HG03354 (cell line): Measurements from ENCODE around the gene PRPSAP2.
"Not testable (repeated sequence)": the region's sequence is repeated elsewhere in the genome, so short reads cannot be mapped to it uniquely, and the experiment has no call there.

Experiments used
- ATAC-seq: cut with Tn5 transposase; IDR thresholded peaks from one replicate; pipeline ENCODE4 v1.9.1; 2021; ENCODE audit warnings: mild to moderate bottlenecking; ENCODE audit not compliant: unreplicated experiment, poor library complexity, severe bottlenecking

PRPSAP2 gene

GRCh38 chr17:18888766-18889290 is 30.9 kb downstream of the PRPSAP2 start:
- no peak for ATAC-seq

- ATAC-seq, result no peak
These were observed 31.7 kb downstream of the PRPSAP2 start for GRCh38 chr17:18889658-18890057.

DNA sequence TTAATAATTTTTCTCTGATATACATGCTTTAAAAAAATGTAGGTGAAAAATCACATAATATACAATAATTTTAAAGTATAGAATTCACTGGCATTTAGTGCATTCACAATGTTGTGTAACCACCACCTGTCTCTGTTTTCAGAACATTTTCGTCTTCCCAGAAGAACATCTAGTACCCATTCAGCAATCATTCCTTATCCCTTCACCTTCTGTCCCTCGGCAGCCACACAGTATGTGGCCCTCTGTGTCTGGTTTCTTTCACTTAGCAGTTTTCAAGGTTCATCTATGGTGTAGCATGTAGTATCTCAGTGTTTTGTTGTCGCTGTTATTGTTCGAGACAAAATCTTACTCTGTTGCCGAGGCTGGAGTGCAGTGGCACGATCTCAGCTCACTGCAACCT is 33.6 kb downstream of the PRPSAP2 start:
- no peak for ATAC-seq

- no peak for ATAC-seq
These were observed 38.2 kb downstream of the PRPSAP2 start for GRCh38 chr17:18896146-18896545.

- ATAC-seq, result no peak
These were observed 39.0 kb downstream of the PRPSAP2 start for GRCh38 chr17:18896947-18897346.

- ATAC-seq, result no peak
These were observed 46.6 kb downstream of the PRPSAP2 start for GRCh38 chr17:18904482-18904881.

DNA sequence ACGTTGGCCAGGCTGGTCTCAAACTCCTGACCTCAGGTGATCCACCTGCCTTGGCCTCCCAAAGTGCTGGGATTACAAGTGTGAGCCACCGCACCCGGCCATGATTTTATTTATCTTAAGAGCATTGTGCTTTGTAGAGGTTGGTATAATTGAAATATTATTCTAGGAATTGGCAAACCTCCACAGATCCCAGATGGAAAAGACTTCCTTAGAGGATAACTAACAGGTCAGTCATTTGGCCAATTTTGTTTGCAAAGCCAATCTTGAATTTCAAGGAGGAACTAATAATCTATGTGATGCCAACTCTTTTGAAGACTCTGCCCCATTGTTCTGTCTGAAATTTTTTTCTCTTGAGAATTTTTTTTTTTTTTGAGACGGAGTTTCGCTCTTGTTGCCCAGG is 47.3 kb downstream of the PRPSAP2 start:
- ATAC-seq, result no peak

- ATAC-seq, result no peak
These were observed 52.4 kb downstream of the PRPSAP2 start for GRCh38 chr17:18910326-18910725.

DNA sequence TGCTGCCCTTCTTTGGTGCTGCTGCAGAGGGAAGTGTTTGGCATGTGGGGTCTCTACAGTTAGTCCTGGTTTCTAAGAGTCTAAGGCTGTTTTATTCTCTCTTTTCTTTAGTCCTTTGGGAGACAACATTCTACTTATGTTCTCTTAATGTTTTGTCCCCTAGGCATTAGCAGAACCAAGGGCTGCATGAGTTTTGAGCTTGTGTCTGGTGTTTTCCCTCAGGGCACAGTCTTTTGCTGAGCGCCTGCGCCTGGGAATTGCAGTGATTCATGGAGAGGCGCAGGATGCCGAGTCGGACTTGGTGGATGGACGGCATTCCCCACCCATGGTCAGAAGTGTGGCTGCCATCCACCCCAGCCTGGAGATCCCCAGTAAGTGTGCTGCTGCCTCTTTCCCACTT is 53.0 kb downstream of the PRPSAP2 start:
- ATAC-seq, result no peak

DNA sequence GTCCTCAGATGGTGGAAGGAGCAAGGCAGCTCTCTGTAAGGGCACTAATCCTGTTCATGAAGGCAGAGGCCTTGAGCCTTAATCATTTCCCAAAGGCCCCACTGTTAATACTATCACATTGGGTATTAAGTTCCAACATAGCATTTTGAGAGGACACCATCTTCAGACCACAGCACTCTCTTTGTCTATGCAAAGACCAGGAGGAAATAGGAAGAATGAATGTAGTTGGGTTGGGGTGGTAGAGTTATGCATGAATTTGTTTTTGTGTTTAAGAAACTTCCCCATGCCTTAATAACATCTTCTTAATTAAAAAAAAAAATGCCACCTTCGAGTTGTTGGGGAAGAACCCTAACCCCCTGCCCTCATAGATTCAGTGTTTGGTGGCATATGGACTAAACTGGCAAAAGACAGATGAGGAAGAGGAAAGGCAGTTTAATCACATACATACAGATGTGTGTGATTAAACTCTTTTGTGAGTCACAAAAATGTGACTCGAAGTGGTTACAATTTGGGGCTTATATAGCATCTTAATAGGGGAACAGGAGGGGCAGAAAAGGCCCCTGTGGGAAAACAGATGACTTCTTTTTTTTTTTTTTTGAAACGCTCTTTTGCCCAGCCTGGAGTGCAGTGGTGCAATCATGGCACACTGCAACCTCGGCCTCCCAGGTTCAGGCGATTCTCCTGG is 59.0 kb downstream of the PRPSAP2 start:
- ATAC-seq, result no peak

- no peak for ATAC-seq
These were observed 59.6 kb downstream of the PRPSAP2 start for GRCh38 chr17:18917506-18918032.

GRCh38 chr17:18919963-18920362 is 62.0 kb downstream of the PRPSAP2 start:
- no peak for ATAC-seq

DNA sequence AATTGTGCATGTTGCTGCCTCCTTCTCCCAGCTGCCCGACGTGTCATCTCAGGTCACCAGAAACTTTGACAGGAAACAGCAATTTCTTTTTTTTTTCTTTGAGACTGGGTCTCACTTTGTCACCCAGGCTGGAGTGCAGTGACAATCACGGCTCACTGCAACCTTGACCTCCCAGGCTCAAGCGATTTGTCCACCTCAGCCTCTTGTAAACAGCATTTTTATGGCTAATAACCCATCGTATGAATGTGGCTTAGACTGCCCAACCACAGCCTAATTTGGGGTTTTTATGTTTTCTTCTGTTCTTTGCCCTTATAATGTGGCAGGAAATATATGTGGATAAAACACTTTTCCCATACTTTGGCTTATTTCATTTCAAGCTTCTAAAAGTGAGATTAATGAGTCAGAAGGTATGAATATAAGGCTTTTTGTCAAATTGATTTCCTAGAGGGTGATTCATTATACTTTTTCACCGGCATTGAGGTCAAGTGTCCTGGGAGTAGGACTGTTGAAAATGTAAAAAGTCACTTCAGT is 63.0 kb downstream of the PRPSAP2 start:
- ATAC-seq, result no peak

GRCh38 chr17:18921485-18921884 is 63.6 kb downstream of the PRPSAP2 start:
- ATAC-seq, result no peak

GRCh38 chr17:18921912-18922451 is 64.1 kb downstream of the PRPSAP2 start:
- ATAC-seq, result peak; percentile 77

DNA sequence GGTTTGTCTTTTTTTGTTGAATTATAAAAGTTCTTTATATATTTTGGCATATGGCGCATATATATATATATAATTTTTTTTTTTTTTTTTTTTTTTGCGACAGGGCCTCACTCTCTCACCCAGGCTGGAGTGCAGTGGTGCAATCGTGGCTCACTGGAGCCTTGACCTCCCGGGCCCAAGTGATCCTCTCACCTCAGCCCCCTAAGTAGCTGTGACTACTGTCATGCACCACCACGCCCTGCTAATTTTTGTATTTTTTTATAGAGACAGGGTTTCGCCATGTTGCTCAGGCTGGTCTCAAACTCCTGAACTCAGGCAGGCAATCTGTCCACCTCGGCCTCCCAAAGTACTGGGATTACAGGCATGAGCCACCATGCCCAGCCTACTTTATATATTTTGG is 64.7 kb downstream of the PRPSAP2 start:
- not testable (repeated sequence) for ATAC-seq

GRCh38 chr17:18925187-18925586 is 67.3 kb downstream of the PRPSAP2 start:
- ATAC-seq, result no peak

DNA sequence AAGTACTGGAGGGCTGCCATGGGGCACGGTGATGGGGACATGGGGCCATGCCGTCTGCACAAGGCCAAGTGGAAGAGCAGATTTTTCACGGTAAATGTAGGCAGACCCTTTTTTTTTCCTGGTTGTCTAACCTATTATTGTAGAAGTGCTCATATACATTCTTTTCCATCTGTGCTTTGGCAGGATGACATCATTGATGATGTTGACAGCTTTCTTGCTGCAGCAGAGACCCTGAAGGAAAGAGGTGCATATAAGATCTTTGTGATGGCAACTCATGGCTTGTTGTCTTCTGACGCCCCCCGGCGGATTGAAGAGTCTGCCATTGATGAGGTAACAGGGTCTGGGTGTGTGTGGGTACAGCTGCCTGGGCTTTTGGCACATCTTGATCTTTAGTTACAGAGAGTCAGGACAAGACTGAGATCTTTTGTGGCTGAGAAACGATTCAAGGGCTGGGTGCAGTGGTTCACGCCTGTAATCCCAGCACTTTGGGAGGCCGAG is 70.7 kb downstream of the PRPSAP2 start:
- ATAC-seq, result no peak

GRCh38 chr17:18932360-18933055 is 74.6 kb downstream of the PRPSAP2 start:
- ATAC-seq, result no peak
